Activated gamma-delta T cell (primary cell): ENCODE results near the gene LACTBL1.
"Not testable (repeated sequence)": the region's sequence is repeated elsewhere in the genome, so short reads cannot be mapped to it uniquely, and the experiment has no call there.

Experiments
- DNase-seq: peaks from one replicate; lab custom pipeline; 2025; lab: John Stamatoyannopoulos, UW
- total RNA-seq, 2 donors: gene quantifications; one replicate each; lab custom pipeline; 2026; lab: John Stamatoyannopoulos, UW

Gene LACTBL1
- total RNA-seq = 0 reads per million in 2 donors

GRCh38 chr1:22972760-22973159, at the start of gene LACTBL1:
Gene LACTBL1 (minus strand): TSS chr1:22972866. CDS start chr1:22972316, 550 bp downstream.
- no peak for DNase-seq

- DNase-seq = no peak
Measured at GRCh38 chr1:23021834-23022233, 49.2 kb upstream of the LACTBL1 start.

- no peak for DNase-seq
Measured at GRCh38 chr1:23020706-23021405, 48.2 kb upstream of the LACTBL1 start.

GRCh38 chr1:23019863-23020625, 47.4 kb upstream of the LACTBL1 start:
- peak; percentile 12 for DNase-seq

GRCh38 chr1:23019094-23019862, 46.6 kb upstream of the LACTBL1 start, which contains the start of gene KDM1A:
Gene KDM1A (plus strand): TSS chr1:23019468. CDS start chr1:23019597, 129 bp downstream.
- peak; percentile 84 for DNase-seq

- DNase-seq = no peak
Measured at GRCh38 chr1:23018661-23019093, 46.0 kb upstream of the LACTBL1 start.

GRCh38 chr1:23013657-23014056, 41.0 kb upstream of the LACTBL1 start:
- no peak for DNase-seq

GRCh38 chr1:23010025-23010424, 37.4 kb upstream of the LACTBL1 start:
- DNase-seq = not testable (repeated sequence)

GRCh38 chr1:23008901-23009300, 36.2 kb upstream of the LACTBL1 start:
- no peak for DNase-seq

- no peak for DNase-seq
Measured at GRCh38 chr1:23007106-23007505, 34.4 kb upstream of the LACTBL1 start.

- DNase-seq = not testable (repeated sequence)
Measured at GRCh38 chr1:23004769-23005168, 32.1 kb upstream of the LACTBL1 start.

- no peak for DNase-seq
Measured at GRCh38 chr1:23004112-23004511, 31.4 kb upstream of the LACTBL1 start.

GRCh38 chr1:23002218-23002617, 29.6 kb upstream of the LACTBL1 start:
- not testable (repeated sequence) for DNase-seq

- DNase-seq = not testable (repeated sequence)
Measured at GRCh38 chr1:23000133-23000532, 27.5 kb upstream of the LACTBL1 start.

- DNase-seq = not testable (repeated sequence)
Measured at GRCh38 chr1:22997528-22997927, 24.9 kb upstream of the LACTBL1 start.

- DNase-seq = no peak
Measured at GRCh38 chr1:22995774-22996173, 23.1 kb upstream of the LACTBL1 start.

GRCh38 chr1:22993220-22993795, 20.6 kb upstream of the LACTBL1 start:
- not testable (repeated sequence) for DNase-seq

GRCh38 chr1:22992384-22992783, 19.7 kb upstream of the LACTBL1 start:
- not testable (repeated sequence) for DNase-seq

GRCh38 chr1:22983944-22984343, 11.3 kb upstream of the LACTBL1 start:
- no peak for DNase-seq

- DNase-seq = not testable (repeated sequence)
Measured at GRCh38 chr1:22980471-22980790, 7.8 kb upstream of the LACTBL1 start.

GRCh38 chr1:22978299-22978698, 5.6 kb upstream of the LACTBL1 start:
- no peak for DNase-seq
